ENCODE measurements around the gene CHCHD2.
A peak's percentile ranks its signal among the peaks of the same experiment; 100 is the strongest.
"Not testable (repeated sequence)": the region's sequence is repeated elsewhere in the genome, so short reads cannot be mapped to it uniquely, and the experiment has no call there.

The CHCHD2 gene, protein sequence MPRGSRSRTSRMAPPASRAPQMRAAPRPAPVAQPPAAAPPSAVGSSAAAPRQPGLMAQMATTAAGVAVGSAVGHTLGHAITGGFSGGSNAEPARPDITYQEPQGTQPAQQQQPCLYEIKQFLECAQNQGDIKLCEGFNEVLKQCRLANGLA

DNA sequence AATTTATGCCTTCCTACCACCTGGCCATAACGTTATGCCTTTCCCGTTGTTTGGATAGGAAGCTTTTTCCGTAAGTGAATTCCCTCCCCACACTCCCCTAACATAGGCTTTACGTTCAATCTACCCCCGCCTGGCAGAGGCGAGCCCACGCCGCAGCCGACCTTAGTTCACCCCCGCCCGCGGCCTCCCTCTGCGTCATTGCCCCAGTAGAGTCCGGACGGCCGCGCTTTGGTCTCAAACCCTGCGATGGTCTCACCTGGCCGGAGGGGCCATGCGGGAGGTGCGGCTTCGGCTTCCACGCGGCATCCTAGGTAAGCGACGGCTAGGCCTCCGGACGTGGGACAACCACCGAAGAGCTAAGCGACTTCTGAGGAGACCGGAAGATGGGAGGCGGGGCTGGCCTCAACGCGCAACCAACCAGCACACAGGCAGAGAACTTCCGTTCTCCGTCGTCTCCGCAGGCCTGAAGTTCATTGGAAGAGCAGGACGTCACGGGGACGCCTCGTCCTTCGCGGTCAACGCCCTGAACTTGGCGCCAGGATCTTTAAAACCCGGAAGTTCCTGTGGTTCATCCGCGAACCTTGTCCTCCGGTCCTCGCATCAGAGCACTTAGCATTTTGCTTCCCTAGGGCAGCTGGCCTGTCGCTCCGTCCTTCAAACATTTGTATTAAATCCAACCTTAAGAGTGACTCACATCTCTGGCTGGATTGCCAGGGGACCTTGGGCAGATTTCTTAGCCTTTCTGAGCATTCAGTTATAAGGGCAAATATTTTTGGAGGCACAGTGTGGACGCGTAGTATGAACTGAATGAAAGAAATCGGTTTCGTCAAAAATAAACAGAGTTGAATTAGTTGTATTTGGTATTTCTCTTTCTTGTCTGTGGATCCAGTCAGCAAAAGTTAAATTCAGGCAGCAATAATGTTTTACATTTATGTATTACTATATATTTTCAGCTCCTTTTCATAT, at the start of gene CHCHD2:
Gene CHCHD2 (minus strand): TSS at position 369 of the 966 bp plus-strand sequence. CDS start 63 bp downstream, at position 306.
- peak; percentile 63 to 86 (median 80) for DNase-seq

DNA sequence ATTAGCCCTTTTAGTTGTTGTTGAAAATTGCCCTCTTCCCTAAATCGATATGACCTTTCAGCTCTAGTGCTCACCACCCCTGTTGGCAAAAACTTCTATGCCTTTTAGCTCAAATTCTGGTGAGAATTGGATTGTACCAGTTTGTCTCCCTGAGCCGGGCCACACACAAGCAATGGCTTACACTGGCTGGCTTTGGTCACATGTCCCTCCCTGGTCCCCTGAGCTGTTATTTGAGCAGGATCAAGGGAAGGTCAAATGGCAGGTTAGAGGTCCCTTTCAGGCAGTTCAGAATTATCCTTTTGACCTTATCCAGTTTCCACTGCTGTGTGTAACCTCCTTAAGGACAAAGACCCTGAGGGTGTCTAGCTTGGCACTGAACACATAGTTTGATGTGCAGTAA, 24.8 kb upstream of the CHCHD2 start:
- not testable (repeated sequence) for DNase-seq

DNA sequence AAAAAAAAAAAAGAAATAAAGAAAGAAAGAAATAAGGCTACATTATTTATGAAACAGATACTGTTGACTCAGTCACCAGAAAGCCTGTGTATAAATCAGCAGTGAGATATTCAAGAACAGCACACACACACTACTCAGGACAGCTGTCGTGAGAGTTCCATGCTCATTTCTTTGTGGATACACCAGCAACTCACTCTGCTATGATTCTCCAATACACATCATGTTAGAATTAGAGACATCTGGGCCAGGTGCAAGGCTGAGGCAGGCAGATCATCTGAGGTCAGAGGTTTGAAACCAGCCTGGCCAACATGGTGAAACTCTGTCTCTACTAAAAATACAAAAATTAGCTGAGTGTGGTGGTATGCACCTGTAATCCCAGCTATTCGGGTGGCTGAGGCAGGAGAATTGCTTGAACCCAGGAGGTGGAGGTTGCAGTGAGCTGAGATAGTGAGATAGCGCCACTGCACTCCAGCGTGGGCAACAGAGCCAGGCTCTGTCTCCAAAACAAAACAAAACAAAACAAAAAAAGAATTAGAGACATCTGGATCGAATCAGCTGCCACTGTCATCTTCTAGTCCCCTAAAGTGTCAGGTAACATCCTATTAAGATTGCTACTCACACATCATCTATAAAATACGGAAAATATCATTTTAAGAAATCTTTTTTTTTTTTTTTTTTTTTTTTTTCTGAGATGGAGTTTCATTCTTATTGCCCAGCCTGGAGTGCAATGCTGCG, 21.1 kb upstream of the CHCHD2 start:
- DNase-seq = no peak

DNA sequence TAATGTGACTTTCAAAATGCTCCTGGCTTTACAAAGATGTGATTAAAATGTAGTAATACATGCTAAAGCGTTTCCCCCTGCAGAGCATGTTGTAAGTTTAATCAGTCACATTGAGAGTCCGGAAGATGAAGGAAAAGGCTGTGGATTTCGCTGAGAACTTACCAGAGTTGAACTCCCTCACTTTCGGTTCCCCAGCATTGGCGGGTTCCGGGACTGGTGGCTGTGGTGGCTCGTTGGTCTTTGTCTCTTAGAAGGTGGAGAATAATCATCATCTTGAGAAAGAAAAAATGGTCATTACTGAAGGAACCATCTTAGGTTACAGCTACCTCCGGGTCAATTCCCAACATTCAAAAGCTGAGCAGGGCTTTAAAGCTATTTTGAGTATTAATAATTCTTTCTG, 19.6 kb upstream of the CHCHD2 start:
- DNase-seq = no peak

DNA sequence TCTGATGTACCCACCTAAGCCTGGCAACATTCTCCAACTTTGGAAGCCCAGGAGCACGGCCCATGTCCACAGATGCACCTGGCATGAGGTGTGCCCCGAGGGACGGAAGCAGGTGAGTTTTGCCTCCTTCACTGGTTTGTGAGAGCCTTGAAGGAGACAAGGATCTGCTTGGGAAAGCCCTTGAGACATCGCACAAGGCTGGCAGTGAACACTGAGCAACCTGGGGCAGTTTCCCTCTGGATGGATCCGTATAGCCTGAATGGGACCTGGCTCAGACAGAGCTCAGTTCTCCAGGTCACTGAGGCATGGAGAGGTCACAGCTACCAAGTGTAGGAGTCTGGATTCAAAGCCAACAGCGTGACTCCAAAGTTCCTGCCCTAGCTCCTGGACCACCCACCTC, 18.7 kb upstream of the CHCHD2 start:
- DNase-seq = no peak

DNA sequence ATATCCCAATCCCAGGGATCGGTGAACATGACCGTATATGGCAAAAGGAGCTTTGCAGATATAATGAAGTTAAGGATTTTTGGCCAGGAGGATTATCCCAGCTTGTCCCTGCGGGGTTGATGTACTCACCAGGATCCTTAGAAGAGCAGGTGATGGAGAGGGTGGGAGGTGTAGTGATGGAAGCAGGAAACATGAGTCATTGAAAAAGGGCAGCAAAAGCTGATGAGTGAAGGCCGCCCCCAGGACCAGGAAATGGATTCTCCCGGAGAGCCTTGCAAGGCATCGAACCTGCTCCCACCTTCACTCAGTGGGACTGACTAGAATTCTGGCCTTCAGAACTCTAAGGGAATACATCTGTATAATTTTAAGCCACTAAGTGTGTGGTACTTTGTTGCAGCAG, 15.2 kb upstream of the CHCHD2 start:
- DNase-seq = no peak

DNA sequence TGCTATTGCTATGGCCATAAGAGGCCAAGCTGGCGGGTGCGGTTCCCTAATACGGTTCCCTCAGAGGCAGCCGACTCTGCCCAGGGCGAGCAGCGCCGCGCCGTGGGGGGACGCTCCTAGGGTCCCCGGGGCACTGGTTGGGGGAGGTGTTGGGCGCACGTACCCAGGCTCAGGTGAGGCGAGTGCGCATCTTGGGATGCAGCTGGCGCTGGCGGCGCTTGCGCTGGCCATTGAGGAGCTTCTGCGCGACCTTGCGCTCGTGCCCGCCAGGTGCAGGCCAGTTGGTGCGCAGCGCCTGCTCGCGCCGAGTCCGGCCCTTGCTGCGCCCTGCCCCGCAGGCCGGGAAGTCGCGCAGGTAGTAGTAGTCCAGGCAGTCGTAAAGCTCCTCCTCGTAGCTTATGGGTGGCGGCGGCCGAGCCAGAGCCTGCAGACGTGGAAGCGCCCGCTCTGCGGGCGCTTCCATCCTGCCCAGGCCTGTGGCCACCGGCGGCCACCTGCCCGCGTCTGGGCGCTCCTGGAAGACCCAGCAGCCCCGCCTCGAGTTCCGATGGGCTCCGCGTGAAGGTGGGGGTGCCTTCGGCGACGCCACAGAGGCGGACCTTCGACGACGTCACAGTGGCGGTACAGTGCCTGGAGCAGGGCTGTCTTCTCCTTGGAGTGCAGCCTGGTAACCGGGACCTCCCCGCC, 9.7 kb upstream of the CHCHD2 start, which contains the start of gene NUPR2:
Gene NUPR2 (minus strand): TSS at position 566 of the 687 bp plus-strand sequence. CDS start 103 bp downstream, at position 463.
- DNase-seq = no peak

DNA sequence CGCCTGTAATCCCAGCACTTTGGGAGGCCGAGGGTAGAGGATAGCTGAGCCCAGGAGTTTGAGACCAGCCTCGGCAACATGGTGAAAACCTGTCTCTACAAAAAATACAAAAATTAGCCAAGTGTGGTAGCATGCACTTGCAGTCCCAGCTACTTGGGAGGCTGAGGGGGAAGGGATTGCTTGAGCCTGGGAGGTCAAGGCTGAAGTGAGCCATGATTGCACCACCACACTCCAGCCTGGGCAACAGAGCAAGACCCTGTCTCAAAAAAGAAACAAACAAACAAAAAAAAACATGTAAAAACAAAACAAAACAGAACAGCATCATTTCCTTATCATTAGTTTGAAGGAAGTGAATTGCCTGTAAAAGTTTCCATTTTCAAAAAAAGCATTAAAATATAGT, 6.0 kb upstream of the CHCHD2 start:
- DNase-seq = not testable (repeated sequence)

DNA sequence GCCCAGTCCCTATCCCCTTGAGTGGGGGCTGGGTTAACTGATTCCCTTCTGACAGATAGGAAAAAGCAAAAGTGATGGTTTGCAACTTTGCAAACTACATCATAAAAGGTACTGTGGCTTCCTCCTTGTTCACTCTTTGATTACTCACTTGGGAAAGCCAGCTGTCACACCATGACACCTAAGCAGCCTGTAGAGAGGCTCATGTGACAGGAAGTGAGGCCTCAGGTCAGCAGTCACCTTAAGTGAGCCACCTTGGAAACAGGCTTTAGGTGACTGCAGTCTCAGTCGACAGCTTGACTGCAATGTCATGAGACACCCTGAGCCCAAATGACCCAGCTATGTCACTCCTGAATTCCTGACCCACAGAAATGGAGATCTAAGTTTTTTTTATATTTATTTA, 4.3 kb upstream of the CHCHD2 start:
- DNase-seq = no peak

DNA sequence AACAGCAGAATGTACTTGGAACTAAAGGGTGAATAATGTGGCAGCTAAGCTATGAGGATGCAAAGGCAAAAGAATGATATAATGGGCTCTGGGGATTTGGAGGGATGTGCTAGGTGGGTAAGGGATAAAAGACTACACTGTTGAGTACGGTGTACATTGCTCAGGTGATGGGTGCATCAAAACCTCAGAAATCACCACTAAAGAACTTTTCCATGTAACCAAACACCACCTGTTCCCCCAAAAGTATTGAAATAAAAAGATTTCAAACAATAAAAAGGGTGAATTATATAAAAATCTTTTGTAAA, 1.6 kb upstream of the CHCHD2 start:
- no peak for DNase-seq

DNA sequence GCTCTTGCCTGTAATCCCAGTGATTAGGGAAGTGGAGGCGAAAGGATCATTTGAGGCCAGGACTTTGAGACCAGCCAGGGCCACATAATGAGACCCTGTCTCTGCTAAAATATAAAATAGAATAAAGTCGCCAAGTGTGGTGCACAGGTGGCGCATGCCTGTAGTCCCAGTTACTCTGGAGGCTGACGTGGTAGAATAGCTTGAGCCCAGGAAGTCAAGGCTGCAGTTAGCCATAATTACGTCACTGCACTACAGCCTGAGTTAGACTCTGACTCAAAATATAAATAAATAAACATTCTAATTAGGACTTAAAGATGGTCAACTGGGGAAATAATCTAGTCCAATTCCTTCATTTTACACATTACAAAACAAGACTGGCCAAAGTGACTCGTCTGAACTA, 768 bp downstream of the CHCHD2 start:
- DNase-seq = no peak

DNA sequence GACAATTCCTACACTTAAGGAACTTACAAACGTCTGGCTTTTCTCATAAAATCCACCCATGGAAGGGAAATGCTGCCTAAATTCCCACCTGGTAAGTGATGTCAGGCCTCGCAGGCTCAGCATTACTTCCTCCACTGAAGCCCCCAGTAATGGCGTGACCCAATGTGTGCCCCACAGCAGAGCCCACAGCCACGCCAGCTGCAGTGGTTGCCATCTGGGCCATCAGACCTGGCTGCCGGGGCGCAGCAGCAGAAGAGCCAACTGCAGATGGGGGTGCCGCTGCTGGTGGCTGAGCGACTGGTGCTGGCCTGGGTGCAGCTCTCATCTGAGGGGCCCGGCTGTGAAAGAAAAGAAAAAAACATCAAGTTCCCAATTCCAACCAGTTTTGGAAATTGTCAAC, 2.1 kb downstream of the CHCHD2 start:
- DNase-seq = not testable (repeated sequence)

DNA sequence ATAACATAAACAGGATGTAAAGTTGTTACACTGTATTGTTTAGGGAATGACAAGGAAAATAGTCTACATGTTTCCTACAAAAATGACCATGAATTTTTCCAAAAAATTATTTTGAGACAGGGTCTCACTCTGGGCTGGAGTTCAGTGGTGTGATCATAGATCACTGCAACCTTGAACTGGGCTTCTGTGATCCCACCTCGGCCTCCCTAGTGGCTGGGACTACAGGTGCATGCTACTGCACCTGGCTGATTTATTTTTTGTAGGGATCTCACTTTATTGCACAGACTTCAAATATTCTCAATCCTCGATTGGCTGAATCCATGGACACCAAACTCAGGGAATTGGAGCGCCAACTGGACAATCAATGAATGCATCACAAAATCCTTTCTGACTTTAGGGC, 6.6 kb downstream of the CHCHD2 start:
- no peak for DNase-seq

DNA sequence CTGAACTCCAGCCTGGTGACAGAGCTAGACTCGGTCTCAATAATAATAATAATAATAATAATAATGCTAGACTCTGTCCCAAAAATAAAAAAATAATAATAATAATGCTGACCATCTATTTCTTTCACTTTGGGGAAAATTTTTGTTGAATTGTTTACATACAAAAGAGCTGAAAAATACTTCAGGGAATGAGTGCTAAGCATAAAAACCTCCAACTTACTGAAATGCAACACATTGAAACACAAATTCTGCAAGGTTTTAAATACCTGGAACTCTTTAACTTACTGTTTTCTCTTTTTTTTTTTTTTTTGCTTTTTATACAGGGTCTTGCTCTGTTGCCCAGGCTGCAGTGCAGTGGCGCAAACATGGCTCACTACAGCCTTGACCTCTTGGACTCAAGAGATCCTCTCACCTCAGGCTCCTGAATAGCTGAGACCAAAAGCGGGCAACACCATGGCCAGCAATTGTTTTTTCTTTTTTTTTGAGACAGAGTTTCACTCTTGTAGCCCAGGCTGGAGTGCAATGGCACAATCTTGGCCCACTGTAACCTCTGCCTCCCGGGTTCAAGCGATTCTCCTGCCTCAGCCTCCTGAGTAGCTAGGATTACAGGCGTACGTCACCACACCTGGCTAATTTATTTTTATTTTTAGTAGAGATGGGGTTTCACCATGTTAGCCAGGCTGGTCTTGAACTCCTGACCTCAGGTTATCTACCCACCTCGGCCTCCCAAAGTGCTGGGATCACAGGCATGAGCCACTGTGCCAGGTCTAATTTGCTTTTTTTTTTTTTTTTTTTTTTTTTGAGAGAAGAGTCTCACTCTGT, 7.9 kb downstream of the CHCHD2 start:
- DNase-seq = not testable (repeated sequence)

DNA sequence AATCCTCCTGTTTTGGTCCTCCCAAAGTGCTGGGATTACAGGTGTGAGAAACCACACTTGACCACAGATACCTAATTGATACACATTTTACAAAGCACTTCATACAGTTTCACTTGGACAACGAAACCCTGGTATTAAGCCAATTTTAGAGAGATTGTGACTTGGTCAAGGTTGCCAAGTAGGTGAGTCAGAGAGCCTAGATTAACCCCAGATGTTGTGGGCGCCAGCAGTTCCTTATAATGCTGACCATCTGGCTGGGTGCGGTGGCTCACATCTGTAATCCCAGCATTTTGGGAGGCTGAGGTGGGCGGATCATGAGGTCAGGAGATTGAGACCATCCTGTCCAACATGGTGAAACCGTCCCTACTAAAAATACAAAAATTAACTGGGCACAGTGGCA, 8.6 kb downstream of the CHCHD2 start:
- no peak for DNase-seq

DNA sequence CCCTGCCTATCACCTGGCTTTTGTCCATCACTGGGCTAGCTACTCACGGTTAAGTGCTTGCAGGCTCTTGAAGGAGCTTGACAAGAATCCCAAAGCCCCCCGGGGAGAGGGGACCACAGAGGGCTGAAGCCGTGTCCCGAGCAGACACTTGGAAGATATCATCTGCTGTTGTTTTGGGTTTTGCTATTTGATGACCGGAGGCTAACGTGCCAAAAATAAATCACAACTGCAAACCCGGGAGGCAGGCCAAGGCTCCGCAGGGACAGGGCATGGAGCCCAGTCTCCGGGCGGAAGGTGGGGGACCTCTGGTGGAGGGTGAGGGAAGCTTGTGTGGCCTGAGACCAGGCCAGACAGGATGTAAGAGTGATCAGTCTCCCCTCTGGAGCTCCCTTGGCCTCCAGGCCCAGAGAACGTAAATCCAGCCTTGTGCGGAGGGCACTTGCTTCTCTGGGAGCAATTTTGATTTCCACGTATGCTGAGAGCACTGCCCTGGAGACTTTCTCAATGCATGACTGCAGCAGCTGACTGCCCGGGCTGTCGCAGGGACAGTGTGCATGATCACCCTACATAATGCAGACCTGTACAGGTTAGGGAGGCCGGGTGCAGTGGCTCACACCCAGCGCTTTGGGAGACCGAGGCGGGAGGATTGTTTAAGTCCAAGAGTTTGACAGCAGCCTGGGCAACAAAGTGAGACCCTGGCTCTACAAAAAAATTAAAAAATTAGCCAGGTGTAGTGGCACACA, 13.3 kb downstream of the CHCHD2 start, which contains the start of gene PHKG1:
Gene PHKG1 (minus strand): TSS at position 164 of the 743 bp plus-strand sequence. CDS start 4,011 bp downstream, outside the sequence.
- DNase-seq = no peak

DNA sequence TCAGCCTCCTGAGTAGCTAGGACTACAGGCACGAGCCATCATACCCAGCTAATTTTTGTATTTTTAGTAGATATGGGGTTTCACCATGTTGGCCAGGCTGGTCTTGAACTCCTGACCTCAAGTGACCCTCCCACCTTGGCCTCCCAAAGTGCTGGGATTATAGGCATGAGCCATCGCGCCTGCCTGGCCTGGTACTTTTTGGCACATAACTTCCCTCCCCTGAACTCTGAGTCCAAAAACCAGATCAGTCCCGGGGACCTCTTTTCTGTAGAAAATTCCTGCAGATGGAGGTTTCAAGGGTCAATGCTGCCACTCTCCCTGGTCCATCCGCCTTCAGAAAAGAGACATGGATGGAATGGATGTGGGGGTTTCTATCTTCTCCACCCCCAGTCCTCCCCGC, 13.9 kb downstream of the CHCHD2 start:
- not testable (repeated sequence) for DNase-seq

DNA sequence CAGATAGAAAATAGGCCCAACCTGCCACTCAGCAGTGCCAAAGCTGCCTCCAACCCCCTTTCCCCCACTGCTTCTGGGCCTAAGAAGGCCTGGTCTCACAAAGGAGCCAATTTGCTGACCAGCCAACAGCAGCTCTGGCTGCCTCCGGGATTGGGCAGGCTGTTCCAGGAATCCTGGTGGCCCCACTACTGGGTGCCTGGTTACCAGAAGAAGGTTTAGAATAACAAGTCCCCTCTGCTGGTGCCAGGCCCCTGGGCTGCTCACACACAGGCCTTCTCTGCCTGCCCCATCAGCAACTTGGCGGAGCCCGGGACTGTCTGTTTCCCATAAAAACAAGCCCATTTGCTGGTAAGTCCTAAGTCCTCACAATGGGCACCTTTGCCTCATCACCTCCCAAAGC, 14.7 kb downstream of the CHCHD2 start:
- DNase-seq = no peak

DNA sequence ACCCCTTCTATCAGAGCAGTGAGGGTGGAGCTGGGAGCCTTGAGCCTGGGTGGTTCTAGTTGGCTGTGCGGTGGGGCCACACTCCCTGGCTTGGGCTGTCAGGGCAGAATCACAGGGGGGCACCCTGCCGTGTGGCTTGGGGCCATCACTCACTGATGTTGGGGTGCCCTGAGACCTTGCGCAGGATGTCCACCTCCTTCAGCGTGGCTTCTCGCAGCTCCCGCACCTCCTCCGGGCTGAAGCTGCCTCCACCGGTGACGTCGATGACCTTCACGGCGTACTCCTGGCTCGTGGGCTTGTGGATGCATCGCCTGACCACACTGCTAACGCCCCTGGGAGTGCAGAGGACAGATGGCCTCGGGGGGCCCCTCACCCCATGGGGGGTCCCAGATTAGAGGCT, 18.8 kb downstream of the CHCHD2 start:
- no peak for DNase-seq

DNA sequence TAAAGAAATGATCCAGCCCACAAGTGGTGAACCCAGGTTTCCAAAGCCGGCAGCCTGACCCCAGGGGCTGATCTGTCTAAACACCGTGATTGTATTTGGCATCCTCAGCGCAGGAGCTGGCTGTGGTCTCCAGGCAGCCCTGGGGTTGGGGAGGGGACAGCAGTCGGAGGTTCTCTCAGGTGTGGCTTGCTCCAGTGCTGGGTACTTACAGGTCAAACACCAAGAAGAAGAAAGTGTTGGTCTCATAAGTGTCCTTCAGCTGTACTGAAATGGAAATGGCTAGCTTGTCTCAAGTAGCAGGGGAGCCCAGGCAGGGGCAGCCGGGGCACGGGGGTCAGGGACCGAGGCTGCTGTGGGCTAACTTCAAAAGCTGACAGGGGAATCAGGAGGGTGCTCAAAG, 19.5 kb downstream of the CHCHD2 start:
- DNase-seq = no peak

DNA sequence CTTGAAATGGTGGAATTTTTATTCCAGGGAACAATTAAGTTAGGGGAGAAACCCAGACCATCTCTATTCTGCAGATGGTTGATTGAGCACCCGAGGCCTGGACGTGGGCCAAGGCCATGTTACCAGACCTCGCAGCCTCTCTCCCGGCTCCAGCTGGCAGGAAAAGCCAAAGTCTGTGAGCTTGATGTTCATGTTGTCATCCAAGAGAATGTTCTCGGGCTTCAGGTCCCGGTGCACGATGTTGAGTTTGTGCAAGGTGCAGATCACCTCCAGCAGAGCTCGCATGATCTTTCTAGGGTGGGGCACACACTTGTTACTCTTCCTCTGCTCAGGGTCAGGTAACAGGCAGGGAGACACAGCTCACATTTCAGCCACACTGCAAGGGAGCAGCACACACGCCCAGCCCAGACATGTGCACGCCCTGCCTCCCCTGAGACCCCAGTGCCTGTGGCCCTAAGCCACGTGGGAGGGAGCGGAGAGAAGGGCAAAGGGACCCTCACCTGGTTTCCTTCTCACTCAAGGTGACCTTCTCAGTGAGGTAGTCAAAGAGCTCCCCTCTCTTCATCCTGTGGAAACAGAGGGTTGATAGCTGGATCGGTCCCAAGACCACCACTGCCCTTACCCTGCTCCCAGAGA, 23.0 kb downstream of the CHCHD2 start:
- no peak for DNase-seq
